Heart right ventricle (tissue), 16 donors: ENCODE data around the gene SETD2. TPM values are rescaled to one million over a fixed set of nuclear protein-coding genes. Genes with fewer than 3 reads are reported as not detected.

Experiments used
- ATAC-seq, 8 donors: fragments of 200-7000 bp; cut with Tn5 transposase; one replicate each; pipeline ENCODE4 v1.9.1; 2020; ENCODE audit warnings: mild to moderate bottlenecking in 8 of 8, moderate library complexity in 8 of 8, moderate number of reproducible peaks in 1 of 8
- DNase-seq, 2 donors: peaks; one replicate each; pipeline ENCODE4 v3.0.0-alpha.2; 2020
- H3K27ac ChIP-seq, 10 donors: fragments of 200-600 bp; sonication (generic) in 2 of 10; one replicate each; pipeline versions ENCODE4 v1.5.0 to v1.8.0; 2020 to 2022; ENCODE audit warnings: mild to moderate bottlenecking in 3 of 10
- H3K27me3 ChIP-seq, 7 donors: fragments of 200-600 bp; one replicate each; pipeline ENCODE4 v1.8.0; 2021 to 2022; ENCODE audit warnings: mild to moderate bottlenecking in 2 of 7
- H3K36me3 ChIP-seq, 9 donors: fragments of 200-600 bp; sonication (generic) in 1 of 9; one replicate each; pipeline versions ENCODE4 v1.5.0 to v1.8.0; 2020 to 2022; ENCODE audit warnings: mild to moderate bottlenecking in 2 of 9
- H3K4me1 ChIP-seq, 9 donors: fragments of 200-600 bp; sonication (generic) in 1 of 9; one replicate each; pipeline versions ENCODE4 v1.5.0 to v1.8.0; 2020 to 2022; ENCODE audit warnings: mild to moderate bottlenecking in 4 of 9
- H3K4me3 ChIP-seq, 10 donors: fragments of 200-600 bp; sonication (generic) in 2 of 10; one replicate each; pipeline versions ENCODE4 v1.5.0 to v1.8.0; 2020 to 2022; ENCODE audit warnings: mild to moderate bottlenecking in 7 of 10, moderate library complexity in 2 of 10
- H3K9me3 ChIP-seq, 11 donors: fragments of 200-600 bp in 10 of 11; sonication (generic) in 2 of 11; one replicate each; pipeline versions ENCODE4 v1.5.0 to v1.8.0; 2013 to 2022; ENCODE audit warnings: mild to moderate bottlenecking in 2 of 11, control low read depth in 1 of 11, moderate library complexity in 1 of 11
- WGBS, 2 donors: extraction: QIAGEN DNeasy Blood & Tissue Kit; methylation state at CpG; one replicate each; pipeline ENCODE4 v1.1.7; 2013; ENCODE audit warnings: inconsistent platforms in 1 of 2; 5-methylcytosine and 5-hydroxymethylcytosine counted together
- intact Hi-C, 10 donors: fragments of 100-400 bp; cut with DNase I; formaldehyde crosslinking; loops; one replicate each; pipeline versions ENCODE4 v1.11.1 to v1.14.2; 2022
- polyA plus RNA-seq, 2 donors: library from polyadenylated mRNA; stranded (reverse); fragments of 200-250 nt; gene quantifications; one replicate each; pipeline ENCODE4 v1.2.3, GENCODE V29; 2013
- total RNA-seq, 10 donors: library from RNA; stranded (reverse); fragmentation: NEBNext Ultra II Directional in 3 of 10; extraction: Animal tissue kit (Norgen Biotek cat#: 25700) in 3 of 10; gene quantifications; one replicate each; pipeline versions ENCODE4 v1.2.1 to v1.2.4, GENCODE V29; 2021 to 2023
- TF ChIP-seq, protein P1 (sequence below), 9 donors: fragments of 200-600 bp; sonication (generic) in 2 of 9; IDR thresholded peaks; one replicate each; pipeline versions ENCODE4 v1.5.0 to v1.8.0; 2021 to 2022; ENCODE audit warnings: antibody characterized with exemption in 9 of 9, mild to moderate bottlenecking in 5 of 9, moderate library complexity in 1 of 9
- donor health status: Arrhythmogenic right ventricular cardiomyopathy.
- donor health status: ischemic (EF 13 %, LVEDD 7.1; RV severe dilation, severe dysfunction).
- donor health status: healthy with polysubstance abuse.
- donor health status: DM: no; HTN: yes; CAD: no.
- donor health status: DM: no; HTN: no; CAD: no.
- donor health status: ischemic (EF 25% LVEDD 6.9; RV normal size, moderate dysfunction).
- donor health status: ischemic (EF 25% LVEDD 5.7; RV mildly dilated, moderate dysfunction).
- donor health status: healthy.
- donor health status: DM: yes; HTN: yes; CAD: no.
- donor health status: Ischemic cardiomyopathy.
- donor health status: ischemic (EF 35%, LVEDD 5.7; RV mildly dilated, moderate dysfunction).
- donor health status: nonischemic (EF 11% LVEDD 7.7; RV severe dilation, severe dysfunction).
- donor health status: DM: yes; HTN: yes; CAD: no.
- donor health status: PGD.
- donor health status: ischemic (EF 29% LVEDD 5.4; RV normal size, mild dysfunction).
- donor health status: nonischemic (EF 23%, LVEDD 6.1; RV moderate dilation, normal function).

Gene SETD2
- total and polyA plus RNA-seq, 12 donors: 8.6 to 34.4 (median 30.0) TPM

DNA sequence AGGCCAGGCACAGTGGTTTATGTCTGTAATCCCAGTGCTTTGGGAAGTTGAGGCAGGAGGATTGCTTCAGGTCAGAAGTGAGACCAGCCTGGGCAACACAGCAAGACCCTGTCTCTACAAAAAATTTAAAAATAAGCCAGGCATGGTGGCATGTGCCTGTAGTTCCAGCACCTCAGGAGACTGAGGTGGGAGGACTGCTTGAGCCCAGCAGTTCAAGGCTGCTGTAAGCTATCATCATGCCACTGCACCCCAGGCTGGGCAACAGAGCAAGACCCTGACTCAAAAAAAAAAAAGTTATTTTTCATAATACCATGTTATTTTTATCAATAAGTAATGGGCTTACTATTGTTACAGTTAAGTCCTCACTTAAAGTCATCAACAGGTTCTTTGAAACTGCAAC lies 59.7 kb downstream of the SETD2 start:
- Histone ChIP-seq H3K27ac (no peak overlapping the region), H3K27me3 (no peaks in the 10 kb centered on the region), H3K9me3 (no peaks in the 10 kb centered on the region), H3K4me3 (no peak overlapping the region), H3K36me3 (peaks cover 0 to 95% (median 5%) of the 10 kb centered on the region in 9 donors), H3K4me1 (no peaks in the 10 kb centered on the region)
- TF ChIP-seq, protein P1, sequence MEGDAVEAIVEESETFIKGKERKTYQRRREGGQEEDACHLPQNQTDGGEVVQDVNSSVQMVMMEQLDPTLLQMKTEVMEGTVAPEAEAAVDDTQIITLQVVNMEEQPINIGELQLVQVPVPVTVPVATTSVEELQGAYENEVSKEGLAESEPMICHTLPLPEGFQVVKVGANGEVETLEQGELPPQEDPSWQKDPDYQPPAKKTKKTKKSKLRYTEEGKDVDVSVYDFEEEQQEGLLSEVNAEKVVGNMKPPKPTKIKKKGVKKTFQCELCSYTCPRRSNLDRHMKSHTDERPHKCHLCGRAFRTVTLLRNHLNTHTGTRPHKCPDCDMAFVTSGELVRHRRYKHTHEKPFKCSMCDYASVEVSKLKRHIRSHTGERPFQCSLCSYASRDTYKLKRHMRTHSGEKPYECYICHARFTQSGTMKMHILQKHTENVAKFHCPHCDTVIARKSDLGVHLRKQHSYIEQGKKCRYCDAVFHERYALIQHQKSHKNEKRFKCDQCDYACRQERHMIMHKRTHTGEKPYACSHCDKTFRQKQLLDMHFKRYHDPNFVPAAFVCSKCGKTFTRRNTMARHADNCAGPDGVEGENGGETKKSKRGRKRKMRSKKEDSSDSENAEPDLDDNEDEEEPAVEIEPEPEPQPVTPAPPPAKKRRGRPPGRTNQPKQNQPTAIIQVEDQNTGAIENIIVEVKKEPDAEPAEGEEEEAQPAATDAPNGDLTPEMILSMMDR (IDR thresholded peaks at IDR 0.05): no peak
- ATAC-seq (no peak), DNase-seq (no peak)
- intact Hi-C loops: no loop called here

DNA sequence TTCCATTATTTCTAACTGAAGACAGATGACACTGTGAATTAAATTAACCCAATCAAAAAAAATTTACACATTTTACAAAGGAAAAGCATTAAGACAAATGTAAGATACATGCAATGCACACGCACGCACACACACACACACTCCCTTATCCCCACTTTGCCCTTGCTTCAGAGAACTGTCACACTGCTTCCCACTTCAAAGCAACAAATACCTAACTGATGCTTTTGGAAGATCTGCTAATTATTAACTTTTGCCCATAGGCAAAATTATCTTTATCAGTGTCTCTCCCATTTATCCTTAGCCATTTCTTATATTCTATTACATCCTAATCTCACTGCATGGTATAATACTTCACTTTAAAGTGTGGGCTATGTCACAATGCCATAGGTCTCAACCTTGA lies 60.3 kb downstream of the SETD2 start:
- H3K36me3 ChIP-seq: peaks cover 0 to 93% (median 5%) of the 10 kb centered on the region in 9 donors
- intact Hi-C loops: no loop called here
- TF ChIP-seq, protein P1 (IDR thresholded peaks at IDR 0.05): no peak
- H3K9me3 ChIP-seq: no peaks in the 10 kb centered on the region
- no peaks in the 10 kb centered on the region for H3K27me3 ChIP-seq
- ATAC-seq (no peak), DNase-seq (no peak)
- H3K4me1 ChIP-seq: no peaks in the 10 kb centered on the region
- H3K27ac ChIP-seq: no peak overlapping the region
- 65 to 76% methylated on average over 2 of the region's 2 CpGs for WGBS, 2 donors
- H3K4me3 ChIP-seq: no peak overlapping the region

DNA sequence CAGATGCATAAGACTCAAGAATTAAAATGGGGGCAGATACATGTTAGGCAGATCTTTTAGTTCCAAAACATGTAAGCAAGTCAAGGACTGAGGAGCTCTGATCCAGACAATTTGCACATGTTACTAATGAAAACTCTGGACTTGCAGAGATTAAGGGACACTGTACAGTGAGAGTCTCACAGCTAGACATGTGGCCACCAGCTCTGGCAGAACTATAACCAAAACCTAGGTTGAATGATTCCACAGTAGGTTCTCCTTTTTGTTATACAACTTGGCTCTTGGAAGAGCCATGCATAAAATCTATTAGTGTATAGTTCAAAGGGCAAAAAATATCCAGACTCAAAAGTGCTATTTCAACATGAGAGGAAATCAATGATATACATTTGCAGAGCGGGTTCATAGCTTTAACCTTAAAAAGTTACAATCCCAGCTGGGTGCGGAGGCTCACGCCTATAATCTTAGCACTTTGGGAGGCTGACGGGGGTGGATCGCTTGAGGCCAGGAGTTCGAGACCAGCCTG lies 61.8 kb downstream of the SETD2 start:
- H3K9me3 ChIP-seq: no peaks in the 10 kb centered on the region
- ATAC-seq (no peak), DNase-seq (no peak)
- 97 to 98% methylated on average over 6 of the region's 6 CpGs for WGBS, 2 donors
- H3K36me3 ChIP-seq: peaks cover 0 to 96% (median 10%) of the 10 kb centered on the region in 9 donors
- TF ChIP-seq, protein P1 (IDR thresholded peaks at IDR 0.05): no peak
- no peaks in the 10 kb centered on the region for H3K27me3 ChIP-seq
- H3K27ac ChIP-seq: no peak overlapping the region
- H3K4me3 ChIP-seq: no peak overlapping the region
- no peaks in the 10 kb centered on the region for H3K4me1 ChIP-seq
- intact Hi-C loops: no loop called here

- Histone ChIP-seq H3K27me3 (no peaks in the 10 kb centered on the region), H3K4me1 (no peaks in the 10 kb centered on the region), H3K36me3 (peaks cover 0 to 98% (median 10%) of the 10 kb centered on the region in 9 donors), H3K4me3 (no peak overlapping the region), H3K27ac (no peak overlapping the region), H3K9me3 (no peaks in the 10 kb centered on the region)
- TF ChIP-seq, protein P1 (IDR thresholded peaks at IDR 0.05): no peak
- no peak for DNase-seq
- ATAC-seq: no peak
- WGBS, 2 donors: 63 to 79% methylated on average over 2 of the region's 2 CpGs
- intact Hi-C loops: no loop called here
These were observed 65.0 kb downstream of the SETD2 start for GRCh38 chr3:47098910-47099309.
